Activated CD8-positive, alpha-beta T cell treated with anti-CD3 and anti-CD28 coated beads for 36 hours (primary cell): ENCODE results near the gene PPP2R3A. TPM values are rescaled to one million over a fixed set of nuclear protein-coding genes. Genes with fewer than 3 reads are reported as not detected.

Source experiments
- ATAC-seq: fragments of 200-7000 bp; cut with Tn5 transposase; one replicate; pipeline ENCODE4 v1.10.0; 2021; ENCODE audit warnings: mild to moderate bottlenecking, moderate library complexity
- CTCF ChIA-PET: fragments of 350-600 bp; sonication (Branson Sonifier 250); formaldehyde crosslinking; loops from one replicate; lab custom pipeline; 2021; ENCODE audit warnings: antibody characterized with exemption; lab: Charles Lee
- POLR2A ChIA-PET: fragments of 350-600 bp; sonication (Branson Sonifier 250); formaldehyde crosslinking; loops from one replicate; lab custom pipeline; 2021; ENCODE audit warnings: antibody characterized with exemption; lab: Charles Lee
- DNase-seq: peaks from one replicate; pipeline ENCODE4 v3.0.0-alpha.2; 2020
- H3K27ac Mint-ChIP-seq: one replicate; pipeline ENCODE4 v1.8.0; 2021; ENCODE audit warnings: mild to moderate bottlenecking, mixed read lengths
- H3K27me3 Mint-ChIP-seq: one replicate; pipeline ENCODE4 v1.8.0; 2021; ENCODE audit warnings: mixed read lengths
- H3K36me3 Mint-ChIP-seq: one replicate; pipeline ENCODE4 v1.8.0; 2021; ENCODE audit warnings: low read depth, mixed read lengths
- H3K4me1 Mint-ChIP-seq: one replicate; pipeline ENCODE4 v1.8.0; 2021; ENCODE audit warnings: low read depth, mixed read lengths
- H3K4me3 Mint-ChIP-seq: one replicate; pipeline ENCODE4 v1.8.0; 2021; ENCODE audit warnings: mild to moderate bottlenecking, moderate library complexity, mixed read lengths
- H3K9me3 Mint-ChIP-seq: one replicate; pipeline ENCODE4 v1.8.0; 2021; ENCODE audit warnings: mixed read lengths
- CTCF ChIP-seq: fragments of 200-600 bp; IDR thresholded peaks from one replicate; pipeline ENCODE4 v1.8.0; 2022; ENCODE audit warnings: antibody characterized with exemption, mild to moderate bottlenecking
- intact Hi-C: fragments of 100-400 bp; cut with micrococcal nuclease; formaldehyde crosslinking; loops from one replicate; pipeline ENCODE4 v1.10.0; 2022
- total RNA-seq, 2 experiments: library from RNA; stranded (reverse); gene quantifications; one replicate each; pipeline ENCODE4 v1.2.3, GENCODE V29; 2021

Gene PPP2R3A
- total RNA-seq, 2 experiments from 2014 or later, result 0.16 to 0.51 TPM

- intact Hi-C loops, result loop anchor here (5.0 kb wide), 1 partner anchor 128 kb away; no protein-coding TSS in a partner anchor
- POLR2A ChIA-PET, result no interaction called here
Observed at GRCh38 chr3:136044980-136045745, 79.6 kb downstream of the PPP2R3A start.

GRCh38 chr3:136048068-136048467, 82.5 kb downstream of the PPP2R3A start:
- POLR2A ChIA-PET, result no interaction called here
- H3K27ac Mint-ChIP-seq, result no peak overlapping the region
- no peaks in the 10 kb centered on the region for H3K4me1 Mint-ChIP-seq
- no peaks in the 10 kb centered on the region for H3K9me3 Mint-ChIP-seq
- ATAC-seq, result no peak
- no peak for DNase-seq
- CTCF ChIA-PET, result no interaction called here
- no peaks in the 10 kb centered on the region for H3K36me3 Mint-ChIP-seq
- H3K4me3 Mint-ChIP-seq, result no peak overlapping the region
- no peak for TF ChIP-seq CTCF
- H3K27me3 Mint-ChIP-seq, result no peaks in the 10 kb centered on the region
- intact Hi-C loops, result no loop called here

More at GRCh38 chr3:136044980-136045745, 79.6 kb downstream of the PPP2R3A start:
- ATAC-seq, result no peak
- H3K9me3 Mint-ChIP-seq, result no peaks in the 10 kb centered on the region
- no peaks in the 10 kb centered on the region for H3K4me1 Mint-ChIP-seq
- H3K4me3 Mint-ChIP-seq, result no peak overlapping the region
- no peak for DNase-seq
- CTCF ChIA-PET, result interaction anchor here (1.2 kb wide), 1 partner anchor 32 kb away, joined by 3 read pairs; no protein-coding TSS in a partner anchor
- no peaks in the 10 kb centered on the region for H3K36me3 Mint-ChIP-seq
- H3K27ac Mint-ChIP-seq, result no peak overlapping the region
- peaks cover 6% of the 10 kb centered on the region for H3K27me3 Mint-ChIP-seq
- no peak for TF ChIP-seq CTCF

- Mint-ChIP-seq H3K9me3 (no peaks in the 10 kb centered on the region), H3K27me3 (peaks cover 3% of the 10 kb centered on the region), H3K4me3 (no peak overlapping the region), H3K4me1 (no peaks in the 10 kb centered on the region), H3K36me3 (no peaks in the 10 kb centered on the region), H3K27ac (no peak overlapping the region)
- no peak for TF ChIP-seq CTCF
- ChIA-PET POLR2A (no interaction called here), CTCF (interaction anchor here (0.8 to 1.3 kb wide), 3 partner anchors 8 to 132 kb away, joined by 3 to 4 read pairs (median 3); no protein-coding TSS in a partner anchor)
- intact Hi-C loops, result no loop called here
- no peak for ATAC-seq
- DNase-seq, result no peak
Observed at GRCh38 chr3:136050250-136050649, 84.7 kb downstream of the PPP2R3A start.

GRCh38 chr3:136055491-136055890, 90.0 kb downstream of the PPP2R3A start:
- no peaks in the 10 kb centered on the region for H3K9me3 Mint-ChIP-seq
- H3K4me3 Mint-ChIP-seq, result no peak overlapping the region
- intact Hi-C loops, result no loop called here
- no peak for DNase-seq
- H3K27me3 Mint-ChIP-seq, result peaks cover 15% of the 10 kb centered on the region
- TF ChIP-seq CTCF, result no peak
- no peak overlapping the region for H3K27ac Mint-ChIP-seq
- H3K4me1 Mint-ChIP-seq, result no peaks in the 10 kb centered on the region
- no peak for ATAC-seq
- H3K36me3 Mint-ChIP-seq, result no peaks in the 10 kb centered on the region
- POLR2A ChIA-PET, result no interaction called here
- CTCF ChIA-PET, result interaction anchor here (1.8 kb wide), 1 partner anchor 12 kb away, joined by 5 read pairs; no protein-coding TSS in a partner anchor

- Mint-ChIP-seq H3K9me3 (peaks cover under 1% of the 10 kb centered on the region), H3K36me3 (no peaks in the 10 kb centered on the region), H3K4me1 (no peaks in the 10 kb centered on the region), H3K27ac (no peak overlapping the region), H3K4me3 (no peak overlapping the region), H3K27me3 (no peaks in the 10 kb centered on the region)
- intact Hi-C loops, result no loop called here
- ATAC-seq (no peak), DNase-seq (no peak)
- CTCF ChIA-PET, result no interaction called here
- POLR2A ChIA-PET, result no interaction called here
- TF ChIP-seq CTCF, result no peak
Observed at GRCh38 chr3:136067211-136067610, 101.7 kb downstream of the PPP2R3A start.
